ENCODE data around the gene ATF7IP2. TPM values are rescaled to one million over a fixed set of nuclear protein-coding genes. Genes with fewer than 3 reads are reported as not detected.
"Not testable (repeated sequence)": the region's sequence is repeated elsewhere in the genome, so short reads cannot be mapped to it uniquely, and the experiment has no call there.

Gene ATF7IP2, protein sequence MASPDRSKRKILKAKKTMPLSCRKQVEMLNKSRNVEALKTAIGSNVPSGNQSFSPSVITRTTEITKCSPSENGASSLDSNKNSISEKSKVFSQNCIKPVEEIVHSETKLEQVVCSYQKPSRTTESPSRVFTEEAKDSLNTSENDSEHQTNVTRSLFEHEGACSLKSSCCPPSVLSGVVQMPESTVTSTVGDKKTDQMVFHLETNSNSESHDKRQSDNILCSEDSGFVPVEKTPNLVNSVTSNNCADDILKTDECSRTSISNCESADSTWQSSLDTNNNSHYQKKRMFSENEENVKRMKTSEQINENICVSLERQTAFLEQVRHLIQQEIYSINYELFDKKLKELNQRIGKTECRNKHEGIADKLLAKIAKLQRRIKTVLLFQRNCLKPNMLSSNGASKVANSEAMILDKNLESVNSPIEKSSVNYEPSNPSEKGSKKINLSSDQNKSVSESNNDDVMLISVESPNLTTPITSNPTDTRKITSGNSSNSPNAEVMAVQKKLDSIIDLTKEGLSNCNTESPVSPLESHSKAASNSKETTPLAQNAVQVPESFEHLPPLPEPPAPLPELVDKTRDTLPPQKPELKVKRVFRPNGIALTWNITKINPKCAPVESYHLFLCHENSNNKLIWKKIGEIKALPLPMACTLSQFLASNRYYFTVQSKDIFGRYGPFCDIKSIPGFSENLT
- 10 to 100 TPM; 25.8 to 27.0 TPM for total RNA-seq

GRCh38 chr16:10385725-10386516, at the start of gene ATF7IP2:
Gene ATF7IP2, plus strand, starts transcription at chr16:10386061. Its CDS starts 44,560 bp downstream, at chr16:10430621.
- Mint-ChIP-seq H3K27ac (peak within 1 kb of the TSS; percentile 98), H3K36me3 (ENCODE audit: low read depth) (peaks cover 40% of the 10 kb centered on the region), H3K4me3 (peak within 1 kb of the TSS; percentile 88), H3K4me1 (ENCODE audit: low read depth) (peaks cover 46% of the 10 kb centered on the region), H3K27me3 (no peaks in the 10 kb centered on the region), H3K9me3 (peaks cover 8% of the 10 kb centered on the region)
- no peak for TF ChIP-seq CTCF (IDR thresholded peaks at IDR 0.05)
- DNase-seq: peak; percentile 96
- peak; percentile 97 for ATAC-seq
- intact Hi-C loops (cut with micrococcal nuclease): no loop called here
- CTCF ChIA-PET: interaction anchor here (0.9 kb wide), 1 partner anchor 71 kb away, joined by 3 read pairs; no protein-coding TSS in a partner anchor
- POLR2A ChIA-PET: interaction anchor here (1.2 to 1.4 kb wide), 2 partner anchors 19 to 65 kb away, joined by 3 to 4 read pairs; no protein-coding TSS in a partner anchor

GRCh38 chr16:10338426-10338825, 47.4 kb upstream of the ATF7IP2 start:
- CTCF ChIA-PET: no interaction called here
- Mint-ChIP-seq H3K36me3 (ENCODE audit: low read depth) (peaks cover 4% of the 10 kb centered on the region), H3K27ac (no peak overlapping the region), H3K4me3 (no peak overlapping the region), H3K9me3 (peaks cover 28% of the 10 kb centered on the region), H3K27me3 (no peaks in the 10 kb centered on the region), H3K4me1 (ENCODE audit: low read depth) (peaks cover 9% of the 10 kb centered on the region)
- TF ChIP-seq CTCF (IDR thresholded peaks at IDR 0.05): no peak
- ATAC-seq (no peak), DNase-seq (no peak)
- intact Hi-C loops (cut with micrococcal nuclease): no loop called here
- POLR2A ChIA-PET: no interaction called here

DNA sequence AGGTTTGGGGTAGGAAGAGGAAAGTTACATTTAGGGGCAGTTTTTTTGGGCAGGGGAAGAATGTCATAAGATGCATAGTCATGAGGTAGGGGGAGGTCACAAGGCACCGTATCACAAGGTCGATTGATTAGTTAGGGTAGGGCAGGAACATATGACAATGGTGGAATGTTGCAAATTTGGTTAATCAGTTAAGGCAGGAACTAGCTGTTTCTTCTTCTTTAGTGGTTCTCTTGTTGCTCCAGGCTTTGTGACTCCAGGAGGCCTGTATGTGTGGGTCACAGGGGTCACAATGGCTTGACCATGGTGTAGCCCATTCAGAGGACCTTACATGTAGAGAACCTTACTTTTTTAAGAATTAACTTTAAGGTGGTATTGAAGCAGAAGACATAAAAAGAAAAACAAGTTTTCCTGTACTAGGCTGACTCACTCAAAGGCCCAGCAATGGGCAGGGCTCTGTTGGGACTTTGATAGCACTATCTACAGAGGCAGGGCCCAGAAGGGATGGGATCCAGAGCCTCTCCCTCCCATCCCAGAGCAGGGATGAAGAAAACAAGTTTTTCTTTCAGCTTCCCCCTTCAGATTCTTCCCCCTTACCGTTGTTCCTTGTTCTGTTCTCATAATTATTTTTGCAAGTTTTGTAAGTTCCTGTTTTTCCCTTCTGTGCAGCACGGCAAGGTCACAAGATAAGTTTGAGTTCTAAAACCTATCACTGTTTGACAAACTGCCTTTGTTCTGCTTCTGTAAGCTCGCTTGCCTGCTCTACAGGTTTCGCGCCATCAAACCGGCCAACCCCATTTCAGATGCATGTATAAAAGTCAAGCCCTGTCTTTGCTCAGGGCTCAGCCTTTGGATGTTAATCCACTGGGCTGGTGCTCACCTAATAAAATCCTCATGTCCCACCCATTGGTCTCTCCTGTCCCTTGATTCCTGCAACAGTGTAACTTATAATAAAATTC, 45.8 kb upstream of the ATF7IP2 start:
- TF ChIP-seq CTCF (IDR thresholded peaks at IDR 0.05): no peak
- Mint-ChIP-seq H3K36me3 (ENCODE audit: low read depth) (peaks cover 7% of the 10 kb centered on the region), H3K27me3 (no peaks in the 10 kb centered on the region), H3K9me3 (peaks cover 30% of the 10 kb centered on the region), H3K27ac (no peak overlapping the region), H3K4me1 (ENCODE audit: low read depth) (no peaks in the 10 kb centered on the region), H3K4me3 (no peak overlapping the region)
- no peak for DNase-seq
- ATAC-seq: no peak
- intact Hi-C loops (cut with micrococcal nuclease): no loop called here
- ChIA-PET POLR2A (no interaction called here), CTCF (no interaction called here)

DNA sequence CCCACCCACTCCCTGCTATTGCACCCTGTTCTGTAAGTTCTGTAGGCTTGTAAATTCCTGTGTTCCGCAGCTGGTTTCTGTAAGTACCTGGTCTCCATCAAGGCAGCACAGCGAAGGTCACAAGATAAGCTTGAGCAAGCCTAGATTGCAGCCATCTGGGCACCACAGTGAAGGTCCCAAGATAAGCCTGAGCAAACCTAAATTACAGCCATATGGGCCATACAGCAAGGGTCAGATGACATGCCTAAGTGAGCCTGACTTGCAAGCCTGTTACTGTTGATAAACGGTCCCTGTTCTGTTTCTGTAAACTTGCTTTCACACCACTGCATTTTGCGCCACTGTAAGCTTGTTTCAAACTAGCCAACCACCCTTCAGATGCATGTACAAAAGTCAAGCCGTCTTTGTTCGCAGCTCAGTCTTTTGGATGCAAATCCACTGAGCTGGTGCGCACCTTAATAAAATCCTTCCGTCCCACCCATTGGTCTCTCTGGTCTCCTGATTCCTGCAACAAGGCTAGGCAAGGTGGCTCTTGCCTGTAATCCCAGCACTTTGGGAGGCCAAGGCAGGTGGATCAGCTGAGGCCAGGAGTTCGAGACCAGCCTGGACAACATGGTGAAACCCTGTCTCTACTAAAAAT, 42.6 kb upstream of the ATF7IP2 start:
- ChIA-PET CTCF (no interaction called here), POLR2A (no interaction called here)
- no peaks in the 10 kb centered on the region for H3K4me1 Mint-ChIP-seq (ENCODE audit: low read depth)
- no peaks in the 10 kb centered on the region for H3K27me3 Mint-ChIP-seq
- intact Hi-C loops (cut with micrococcal nuclease): no loop called here
- no peak overlapping the region for H3K27ac Mint-ChIP-seq
- DNase-seq: no peak
- H3K9me3 Mint-ChIP-seq: peaks cover 35% of the 10 kb centered on the region
- H3K36me3 Mint-ChIP-seq (ENCODE audit: low read depth): peaks cover 9% of the 10 kb centered on the region
- no peak overlapping the region for H3K4me3 Mint-ChIP-seq
- no peak for ATAC-seq
- no peak for TF ChIP-seq CTCF (IDR thresholded peaks at IDR 0.05)

DNA sequence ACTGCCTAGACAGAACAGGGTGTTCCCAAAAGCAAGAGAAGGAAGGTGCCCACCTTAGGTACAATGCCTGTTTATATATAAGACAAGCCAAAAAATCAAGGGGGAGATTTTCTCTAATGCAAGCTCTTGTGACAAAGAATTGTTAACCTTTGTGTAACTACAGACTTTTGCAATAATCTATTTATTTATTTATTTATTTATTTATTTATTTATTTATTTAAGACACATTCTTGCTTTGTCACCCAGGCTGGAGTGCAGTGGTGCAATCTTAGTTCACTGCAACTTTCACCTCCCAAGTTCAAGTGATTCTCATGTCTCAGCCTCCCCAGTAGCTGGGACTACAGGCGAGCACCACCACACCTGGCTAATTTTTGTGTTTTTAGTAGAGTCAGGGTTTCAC, 41.2 kb upstream of the ATF7IP2 start:
- intact Hi-C loops (cut with micrococcal nuclease); H3K4me1 Mint-ChIP-seq (ENCODE audit: low read depth); ATAC-seq; H3K36me3 Mint-ChIP-seq (ENCODE audit: low read depth); DNase-seq; H3K27ac Mint-ChIP-seq; H3K27me3 Mint-ChIP-seq; CTCF ChIA-PET; H3K4me3 Mint-ChIP-seq; POLR2A ChIA-PET: not testable (repeated sequence)
- H3K9me3 Mint-ChIP-seq: peaks cover 28% of the 10 kb centered on the region

All from activated CD8-positive, alpha-beta T cell treated with anti-CD3 and anti-CD28 coated beads for 36 hours (primary cell).